ENCODE measurements around the gene FBXL16.

The FBXL16 gene

DNA sequence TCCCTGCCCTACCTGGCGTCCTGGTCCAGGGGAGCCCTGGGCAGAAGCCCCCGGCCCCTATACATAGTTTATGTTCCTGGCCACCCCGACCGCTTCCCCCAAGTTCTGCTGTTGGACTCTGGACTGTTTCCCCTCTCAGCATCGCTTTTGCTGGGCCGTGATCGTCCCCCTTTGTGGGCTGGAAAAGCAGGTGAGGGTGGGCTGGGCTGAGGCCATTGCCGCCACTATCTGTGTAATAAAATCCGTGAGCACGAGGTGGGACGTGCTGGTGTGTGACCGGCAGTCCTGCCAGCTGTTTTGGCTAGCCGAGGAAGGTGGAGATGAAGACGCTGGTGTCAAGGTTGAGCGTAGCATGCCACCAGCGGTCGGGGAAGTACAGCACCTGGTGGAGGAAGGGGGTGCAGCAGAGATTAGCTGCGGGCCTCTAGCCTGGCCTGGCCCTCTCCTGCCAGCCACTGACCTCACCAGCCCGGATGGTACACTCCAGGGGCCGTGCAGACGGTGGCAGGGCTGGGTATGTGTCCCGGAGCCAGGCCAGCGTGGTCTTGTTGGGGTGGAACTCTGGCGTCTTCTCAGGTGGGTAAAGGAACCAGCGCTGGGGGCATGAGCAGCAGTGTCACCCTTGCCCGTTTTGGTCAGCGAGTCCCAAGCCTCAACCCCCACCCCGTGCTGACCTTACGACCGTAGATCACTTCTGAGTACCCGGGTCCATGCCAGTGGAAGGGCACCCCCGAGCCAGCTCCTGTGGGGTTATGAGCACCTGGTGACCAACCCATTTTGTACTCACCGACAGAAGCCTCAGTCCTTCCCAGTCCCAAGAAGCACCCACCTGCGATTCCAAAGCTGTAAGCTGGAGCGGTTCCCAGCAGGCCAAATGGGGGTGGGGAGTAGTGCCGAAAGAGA, 22.9 kb downstream of the FBXL16 start:
- TF ChIP-seq, protein P1, sequence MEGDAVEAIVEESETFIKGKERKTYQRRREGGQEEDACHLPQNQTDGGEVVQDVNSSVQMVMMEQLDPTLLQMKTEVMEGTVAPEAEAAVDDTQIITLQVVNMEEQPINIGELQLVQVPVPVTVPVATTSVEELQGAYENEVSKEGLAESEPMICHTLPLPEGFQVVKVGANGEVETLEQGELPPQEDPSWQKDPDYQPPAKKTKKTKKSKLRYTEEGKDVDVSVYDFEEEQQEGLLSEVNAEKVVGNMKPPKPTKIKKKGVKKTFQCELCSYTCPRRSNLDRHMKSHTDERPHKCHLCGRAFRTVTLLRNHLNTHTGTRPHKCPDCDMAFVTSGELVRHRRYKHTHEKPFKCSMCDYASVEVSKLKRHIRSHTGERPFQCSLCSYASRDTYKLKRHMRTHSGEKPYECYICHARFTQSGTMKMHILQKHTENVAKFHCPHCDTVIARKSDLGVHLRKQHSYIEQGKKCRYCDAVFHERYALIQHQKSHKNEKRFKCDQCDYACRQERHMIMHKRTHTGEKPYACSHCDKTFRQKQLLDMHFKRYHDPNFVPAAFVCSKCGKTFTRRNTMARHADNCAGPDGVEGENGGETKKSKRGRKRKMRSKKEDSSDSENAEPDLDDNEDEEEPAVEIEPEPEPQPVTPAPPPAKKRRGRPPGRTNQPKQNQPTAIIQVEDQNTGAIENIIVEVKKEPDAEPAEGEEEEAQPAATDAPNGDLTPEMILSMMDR (conservative IDR thresholded peaks at IDR 0.05), result no peak
- H3K27ac ChIP-seq, result peak overlapping the region; percentile 91

DNA sequence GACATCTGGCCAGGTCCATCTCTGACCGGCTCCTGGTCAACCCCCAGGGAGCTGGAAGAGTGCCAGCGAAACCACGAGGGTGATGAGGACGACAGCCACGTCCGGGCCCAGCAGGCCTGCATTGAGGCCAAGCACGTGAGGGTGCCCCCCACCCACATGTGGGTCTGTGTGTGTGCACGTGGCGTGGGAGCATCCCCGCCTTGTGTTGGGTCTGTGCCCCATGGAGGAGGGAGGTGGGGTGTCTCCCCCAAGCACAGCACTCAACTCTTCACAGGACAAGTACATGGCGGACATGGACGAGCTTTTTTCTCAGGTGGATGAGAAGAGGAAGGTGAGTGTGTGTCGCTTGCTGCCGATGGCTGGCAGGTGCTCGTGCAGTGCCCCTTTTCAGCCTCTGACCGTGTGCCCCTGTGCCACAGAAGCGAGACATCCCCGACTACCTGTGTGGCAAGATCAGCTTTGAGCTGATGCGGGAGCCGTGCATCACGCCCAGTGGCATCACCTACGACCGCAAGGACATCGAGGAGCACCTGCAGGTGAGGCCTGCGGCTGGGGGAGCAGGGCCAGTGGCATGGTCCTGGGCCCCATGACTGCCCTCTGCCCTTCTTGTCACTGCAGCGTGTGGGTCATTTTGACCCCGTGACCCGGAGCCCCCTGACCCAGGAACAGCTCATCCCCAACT, 23.7 kb downstream of the FBXL16 start:
- TF ChIP-seq, protein P1 (conservative IDR thresholded peaks at IDR 0.05), result no peak
- H3K27ac ChIP-seq, result peak overlapping the region; percentile 91

DNA sequence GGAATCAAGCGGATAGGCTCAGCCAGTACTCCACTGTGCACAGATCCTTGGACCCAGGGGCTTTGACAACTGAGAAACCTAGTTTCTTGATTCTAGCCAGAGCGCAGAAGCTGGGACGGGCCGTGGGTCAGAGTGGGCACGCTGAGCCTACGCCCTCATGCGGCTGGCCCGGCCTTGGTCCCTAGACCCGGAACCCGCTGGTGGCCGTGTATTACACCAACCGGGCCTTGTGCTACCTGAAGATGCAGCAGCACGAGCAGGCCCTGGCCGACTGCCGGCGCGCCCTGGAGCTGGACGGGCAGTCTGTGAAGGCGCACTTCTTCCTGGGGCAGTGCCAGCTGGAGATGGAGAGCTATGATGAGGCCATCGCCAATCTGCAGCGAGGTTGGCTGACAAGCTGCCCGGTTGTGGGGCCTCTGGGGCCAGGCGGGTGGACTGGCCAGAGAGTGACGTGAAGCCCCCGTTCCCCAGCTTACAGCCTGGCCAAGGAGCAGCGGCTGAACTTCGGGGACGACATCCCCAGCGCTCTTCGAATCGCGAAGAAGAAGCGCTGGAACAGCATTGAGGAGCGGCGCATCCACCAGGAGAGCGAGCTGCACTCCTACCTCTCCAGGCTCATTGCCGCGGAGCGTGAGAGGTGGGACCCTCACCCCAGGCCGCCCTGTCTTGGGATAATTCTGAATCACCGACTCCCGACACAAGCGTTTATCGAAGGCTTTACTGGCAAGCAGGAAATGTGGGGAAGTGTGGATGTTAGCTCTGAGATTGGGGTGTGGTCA, 24.4 kb downstream of the FBXL16 start:
- TF ChIP-seq, protein P1 (conservative IDR thresholded peaks at IDR 0.05), result no peak
- H3K27ac ChIP-seq, result peak overlapping the region; percentile 91

DNA sequence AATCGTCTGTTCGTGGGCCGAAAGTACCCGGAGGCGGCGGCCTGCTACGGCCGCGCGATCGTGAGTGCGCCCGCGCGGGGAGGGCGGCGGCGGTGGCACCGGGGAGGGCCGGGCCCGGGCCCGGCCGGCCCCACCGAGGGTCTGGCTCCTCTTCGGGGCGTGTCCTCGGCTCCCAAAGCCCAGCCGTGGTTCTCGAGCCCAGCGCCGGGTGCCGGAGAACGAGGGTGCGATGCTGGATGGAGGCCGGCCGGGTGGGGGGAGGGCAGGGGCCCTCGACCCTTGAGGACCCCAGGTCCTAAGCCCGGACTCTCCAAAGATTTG, 25.0 kb downstream of the FBXL16 start:
- TF ChIP-seq, protein P1 (conservative IDR thresholded peaks at IDR 0.05), result no peak
- H3K27ac ChIP-seq, result peak overlapping the region; percentile 91

DNA sequence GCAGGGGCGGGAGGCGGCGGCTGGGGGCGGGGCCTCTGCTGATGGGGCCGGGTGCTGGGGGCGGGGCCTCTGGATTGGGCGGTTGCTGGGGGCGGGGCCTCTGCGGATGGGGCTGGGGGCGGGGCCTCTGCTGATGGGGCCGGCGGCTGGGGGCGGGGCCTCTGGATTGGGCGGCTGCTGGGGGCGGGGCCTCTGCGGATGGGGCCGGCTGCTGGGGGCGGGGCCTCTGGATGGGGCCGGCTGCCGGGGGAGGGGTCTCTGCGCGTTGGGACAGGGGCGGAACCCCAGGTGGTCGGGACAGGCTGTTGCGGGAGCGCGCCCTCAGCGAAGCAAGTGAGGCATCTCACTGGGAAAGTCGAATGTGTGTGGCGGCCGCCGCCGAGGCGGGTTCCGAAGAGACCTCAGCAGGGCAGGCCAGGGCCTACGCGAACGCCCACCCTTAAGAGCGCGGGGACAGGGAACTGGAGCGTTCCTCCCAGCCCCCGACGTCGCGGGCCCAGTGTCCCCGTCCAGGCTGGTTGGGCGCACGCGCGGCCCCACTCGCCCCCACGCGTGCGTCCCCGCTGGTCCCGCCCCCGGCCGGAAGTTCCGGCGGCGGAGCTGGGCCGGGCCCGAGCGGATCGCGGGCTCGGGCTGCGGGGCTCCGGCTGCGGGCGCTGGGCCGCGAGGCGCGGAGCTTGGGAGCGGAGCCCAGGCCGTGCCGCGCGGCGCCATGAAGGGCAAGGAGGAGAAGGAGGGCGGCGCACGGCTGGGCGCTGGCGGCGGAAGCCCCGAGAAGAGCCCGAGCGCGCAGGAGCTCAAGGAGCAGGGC, 25.6 kb downstream of the FBXL16 start, which contains the start of gene STUB1:
Gene STUB1, plus strand, starts transcription at position 597 of the 811 bp plus-strand sequence. Its CDS starts 116 bp downstream, at position 713.
- peak within 1 kb of the TSS; percentile 91 for H3K27ac ChIP-seq
- TF ChIP-seq, protein P1 (conservative IDR thresholded peaks at IDR 0.05), result no peak

DNA sequence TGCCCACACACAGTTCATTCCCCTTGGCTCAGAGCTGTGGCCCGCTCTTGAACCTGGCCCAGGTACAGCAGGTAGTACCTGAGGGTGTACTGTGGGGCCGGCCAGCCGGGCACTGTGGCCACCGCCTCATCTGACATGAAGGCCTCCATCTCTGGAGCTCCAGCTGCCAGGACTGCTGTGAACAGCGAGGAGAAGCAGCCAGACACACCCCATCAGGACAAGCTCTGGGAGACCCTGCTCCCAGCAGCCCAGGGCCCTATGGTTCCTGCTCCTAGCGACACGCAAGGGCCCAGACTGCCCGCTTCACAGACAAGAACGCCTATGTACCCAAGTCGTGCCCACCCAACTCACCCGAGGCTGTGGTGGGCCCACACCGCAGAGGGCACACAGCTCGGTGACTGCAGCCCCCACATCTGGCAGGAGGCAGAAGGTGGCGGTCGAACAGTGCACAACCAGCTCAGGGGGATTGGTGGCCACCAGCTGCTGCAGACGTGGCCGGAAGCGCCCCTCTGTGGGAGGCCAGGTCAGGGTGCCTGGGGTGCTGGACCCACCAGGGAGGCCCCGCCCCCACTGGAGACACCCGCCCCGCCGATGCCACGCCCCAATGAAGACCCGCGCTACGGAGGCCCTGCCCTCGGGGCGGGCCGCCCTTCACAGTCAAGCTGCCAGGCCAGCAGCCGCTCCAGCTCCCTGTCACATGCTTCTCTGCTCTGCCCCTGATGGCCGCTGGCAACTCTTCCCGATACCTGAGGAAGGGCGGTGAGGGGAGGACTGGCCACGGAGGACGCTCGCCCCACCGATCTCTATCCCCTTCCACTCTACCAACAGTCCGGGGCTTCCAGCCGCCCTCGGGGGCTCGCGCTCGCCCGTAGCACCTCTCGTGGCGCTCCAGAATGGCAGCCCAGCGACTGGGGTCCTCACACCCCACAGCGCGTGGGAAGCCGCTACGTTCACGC, 26.5 kb downstream of the FBXL16 start:
- H3K27ac ChIP-seq, result peak overlapping the region; percentile 91
- TF ChIP-seq, protein P1 (conservative IDR thresholded peaks at IDR 0.05), result no peak
